Measurements from ENCODE around the gene FEZ2.

Gene FEZ2

DNA sequence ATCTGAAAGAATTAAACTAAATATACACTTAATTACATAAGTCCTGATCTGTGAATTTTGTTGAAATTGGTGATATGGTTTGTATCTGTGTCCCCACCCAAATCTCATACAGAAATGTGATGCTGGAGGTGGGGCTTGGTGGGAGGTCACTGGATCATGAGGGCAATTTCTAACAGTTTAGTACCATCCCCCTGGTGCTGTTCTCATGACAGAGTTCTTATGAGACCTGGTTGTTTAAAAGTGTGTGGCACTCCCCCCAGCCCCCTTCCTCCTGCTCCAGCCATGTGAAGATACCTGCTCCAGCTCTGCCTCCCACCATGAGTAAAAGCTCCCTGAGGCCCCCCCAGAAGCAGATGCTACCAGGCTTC, 18.7 kb downstream of the FEZ2 start:
- DNase-seq (ENCODE audit: low read depth), result no peak
- H3K4me3 ChIP-seq (ENCODE audit: low read depth, low read length), result no peak overlapping the region
- TF ChIP-seq, protein P1, sequence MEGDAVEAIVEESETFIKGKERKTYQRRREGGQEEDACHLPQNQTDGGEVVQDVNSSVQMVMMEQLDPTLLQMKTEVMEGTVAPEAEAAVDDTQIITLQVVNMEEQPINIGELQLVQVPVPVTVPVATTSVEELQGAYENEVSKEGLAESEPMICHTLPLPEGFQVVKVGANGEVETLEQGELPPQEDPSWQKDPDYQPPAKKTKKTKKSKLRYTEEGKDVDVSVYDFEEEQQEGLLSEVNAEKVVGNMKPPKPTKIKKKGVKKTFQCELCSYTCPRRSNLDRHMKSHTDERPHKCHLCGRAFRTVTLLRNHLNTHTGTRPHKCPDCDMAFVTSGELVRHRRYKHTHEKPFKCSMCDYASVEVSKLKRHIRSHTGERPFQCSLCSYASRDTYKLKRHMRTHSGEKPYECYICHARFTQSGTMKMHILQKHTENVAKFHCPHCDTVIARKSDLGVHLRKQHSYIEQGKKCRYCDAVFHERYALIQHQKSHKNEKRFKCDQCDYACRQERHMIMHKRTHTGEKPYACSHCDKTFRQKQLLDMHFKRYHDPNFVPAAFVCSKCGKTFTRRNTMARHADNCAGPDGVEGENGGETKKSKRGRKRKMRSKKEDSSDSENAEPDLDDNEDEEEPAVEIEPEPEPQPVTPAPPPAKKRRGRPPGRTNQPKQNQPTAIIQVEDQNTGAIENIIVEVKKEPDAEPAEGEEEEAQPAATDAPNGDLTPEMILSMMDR (IDR thresholded peaks at IDR 0.05; ENCODE audit: low read depth, low read length, missing control alignments), result no peak

DNA sequence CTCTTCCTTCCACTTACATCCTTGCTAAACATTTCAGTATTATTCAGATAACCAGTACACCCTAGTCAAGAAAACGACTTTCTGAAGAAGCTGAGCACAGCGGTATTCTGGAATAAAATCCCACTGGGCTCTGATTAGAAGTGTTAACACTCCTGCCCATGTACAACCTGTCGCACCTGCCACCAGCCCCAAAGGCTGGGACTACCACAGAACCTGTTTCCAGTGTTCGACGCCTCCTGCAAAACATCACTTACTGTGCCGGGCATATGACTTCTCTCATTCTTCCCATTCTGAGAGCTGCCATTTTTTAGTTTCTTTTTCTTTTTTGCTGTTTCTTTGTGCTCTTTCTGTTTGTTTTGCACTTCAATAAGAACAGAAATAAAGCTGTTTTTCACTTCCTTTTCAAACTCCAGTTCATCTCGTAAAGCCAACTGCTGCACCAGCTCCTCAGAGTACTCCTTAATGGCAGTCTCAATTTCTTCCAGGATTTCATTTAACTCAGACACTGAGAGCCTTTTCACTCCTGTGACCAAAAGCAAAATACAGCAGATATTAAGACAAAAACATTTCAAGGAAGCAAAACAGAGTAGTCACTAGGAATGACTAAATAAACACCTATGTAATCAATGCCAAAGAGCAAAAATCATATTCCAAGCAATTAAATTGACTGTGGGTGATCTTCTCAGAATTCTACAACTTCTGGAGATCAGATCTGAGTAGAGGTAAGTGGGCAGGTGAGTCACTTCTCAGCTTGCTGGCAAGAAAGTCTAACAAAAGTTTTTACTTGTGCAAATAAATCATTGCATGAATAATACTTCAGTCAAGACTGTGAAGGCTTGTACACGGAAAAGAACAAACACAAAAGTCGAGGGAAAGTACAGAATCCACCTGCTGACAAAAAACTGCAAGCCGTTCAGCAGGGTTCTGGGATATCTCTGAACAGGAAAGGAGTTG, 19.3 kb downstream of the FEZ2 start:
- TF ChIP-seq, protein P1 (IDR thresholded peaks at IDR 0.05; ENCODE audit: low read depth, low read length, missing control alignments), result no peak
- DNase-seq (ENCODE audit: low read depth), result no peak
- H3K4me3 ChIP-seq (ENCODE audit: low read depth, low read length), result no peak overlapping the region

DNA sequence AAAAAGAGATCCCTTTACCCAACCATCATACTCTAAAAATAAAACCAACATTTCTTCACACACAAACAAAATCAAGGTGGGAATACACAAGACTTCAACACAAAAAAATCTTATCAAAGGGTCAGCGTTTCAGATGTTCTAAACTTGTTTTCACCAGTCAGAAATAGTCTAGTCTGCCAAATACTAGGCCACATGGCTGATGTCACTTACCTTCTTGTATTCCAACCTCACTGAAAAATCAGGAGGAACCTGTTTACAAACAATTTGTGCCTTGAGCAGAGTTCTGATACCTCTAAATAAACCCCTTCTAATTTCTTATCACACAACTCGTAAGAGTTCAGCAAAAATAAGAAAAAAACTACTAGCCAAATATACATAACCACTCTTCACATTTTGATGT, 20.1 kb downstream of the FEZ2 start:
- TF ChIP-seq, protein P1 (IDR thresholded peaks at IDR 0.05; ENCODE audit: low read depth, low read length, missing control alignments), result no peak
- no peak for DNase-seq (ENCODE audit: low read depth)
- H3K4me3 ChIP-seq (ENCODE audit: low read depth, low read length), result no peak overlapping the region

DNA sequence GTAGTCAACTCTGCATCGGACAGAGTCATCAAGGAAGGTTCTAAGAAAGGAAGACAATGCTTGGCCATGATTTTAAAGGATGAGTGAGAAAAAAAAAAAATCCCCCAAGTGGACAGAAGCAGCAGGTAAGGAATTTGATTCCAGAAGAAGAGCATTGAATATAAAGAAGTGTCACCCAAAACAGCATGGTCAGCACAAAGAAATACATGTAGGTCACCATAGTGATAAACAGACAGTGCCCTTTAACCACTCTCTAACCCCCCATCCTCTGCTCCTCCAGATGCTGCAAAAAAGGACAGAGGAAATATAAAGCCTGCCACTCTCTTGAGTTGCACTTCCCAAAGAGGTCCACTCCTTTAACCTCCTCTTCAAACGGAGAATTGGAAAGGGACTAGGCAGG, 23.4 kb downstream of the FEZ2 start:
- H3K4me3 ChIP-seq (ENCODE audit: low read depth, low read length), result no peak overlapping the region
- TF ChIP-seq, protein P1 (IDR thresholded peaks at IDR 0.05; ENCODE audit: low read depth, low read length, missing control alignments), result no peak
- DNase-seq (ENCODE audit: low read depth), result no peak

DNA sequence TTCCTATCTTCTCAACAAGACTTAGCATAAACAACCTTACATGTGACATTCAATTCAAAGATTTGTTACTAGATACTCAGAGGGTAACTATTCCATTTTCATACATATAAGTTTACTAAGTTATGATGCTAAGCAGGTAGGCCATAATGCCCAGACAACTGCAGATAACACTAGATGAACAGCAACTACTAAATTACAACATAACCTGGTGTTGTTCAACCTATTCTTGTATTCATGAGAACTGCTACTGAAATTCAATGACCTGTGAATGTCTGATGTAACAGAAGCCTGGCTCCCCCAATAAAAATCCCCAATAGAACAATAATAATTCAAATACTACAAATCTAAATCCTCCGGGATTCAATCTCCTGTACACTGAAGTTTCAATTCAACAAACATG, 24.8 kb downstream of the FEZ2 start:
- TF ChIP-seq, protein P1 (IDR thresholded peaks at IDR 0.05; ENCODE audit: low read depth, low read length, missing control alignments), result no peak
- no peak for DNase-seq (ENCODE audit: low read depth)
- no peak overlapping the region for H3K4me3 ChIP-seq (ENCODE audit: low read depth, low read length)

DNA sequence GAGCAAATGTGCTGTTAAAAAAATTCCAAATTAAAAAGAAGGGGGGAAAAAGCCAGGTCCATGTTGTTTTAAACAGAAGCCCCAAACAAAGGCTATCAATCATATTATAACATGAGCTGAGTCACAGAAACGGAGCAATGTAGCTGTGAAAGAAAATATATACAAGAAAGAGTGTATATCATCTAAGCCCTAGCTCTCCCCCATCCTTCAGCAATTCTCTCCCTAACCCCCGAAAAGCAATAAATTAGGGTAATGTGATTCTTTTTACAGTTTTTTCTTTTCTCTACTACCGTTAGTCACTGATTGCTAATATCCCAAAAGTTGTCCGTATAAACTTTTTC, 25.3 kb downstream of the FEZ2 start:
- TF ChIP-seq, protein P1 (IDR thresholded peaks at IDR 0.05; ENCODE audit: low read depth, low read length, missing control alignments), result no peak
- DNase-seq (ENCODE audit: low read depth), result no peak
- no peak overlapping the region for H3K4me3 ChIP-seq (ENCODE audit: low read depth, low read length)

Measured in GM12864 (cell line).